ENCODE data around the gene DHX34. TPM values are rescaled to one million over a fixed set of nuclear protein-coding genes. Genes with fewer than 3 reads are reported as not detected.

The DHX34 gene
- total and polyA plus RNA-seq, 9 of the 15 experiments (the other 6 are each of a cell fraction or from before 2014, with no cell fraction given) = 0.36 to 42.0 (median 15.0) TPM

- TF ChIP-seq THRB (CRISPR knock-in tag; conservative IDR thresholded peaks at IDR 0.05) = no peak
- TF ChIP-seq ZNF384 (IDR thresholded peaks at IDR 0.05; ENCODE audit: low read depth, low read length) = peak; percentile 51
- no peak for TF ChIP-seq PHTF2 (CRISPR knock-in tag; IDR thresholded peaks at IDR 0.05)
- peak; percentile 57; the same call in 1 of the 2 replicates for TF ChIP-seq SMAD4 (CRISPR knock-in tag; conservative IDR thresholded peaks at IDR 0.05)
- no peak for TF ChIP-seq PRPF4 (IDR thresholded peaks at IDR 0.05; ENCODE audit: insufficient read depth, low read depth, low read length, poor library complexity, severe bottlenecking)
- TF ChIP-seq SRSF3 (IDR thresholded peaks at IDR 0.05; ENCODE audit: insufficient read depth, low read length) = no peak
- no peak for TF ChIP-seq TEAD2 (tag; IDR thresholded peaks at IDR 0.05)
- TF ChIP-seq ATF1 (CRISPR knock-in tag; IDR thresholded peaks at IDR 0.05) = no peak
- TF ChIP-seq ATF1 (tag; IDR thresholded peaks at IDR 0.05) = peak; percentile 94
- TF ChIP-seq MCM7 (IDR thresholded peaks at IDR 0.05) = no peak
- no peak; the same call in 1 of the 2 replicates for TF ChIP-seq FOXJ2 (tag; IDR thresholded peaks at IDR 0.05)
- no peak for TF ChIP-seq MED1 (CRISPR knock-in tag; IDR thresholded peaks at IDR 0.05; ENCODE audit: borderline replicate concordance)
- no peak for TF ChIP-seq SNAPC5 (CRISPR knock-in tag; IDR thresholded peaks at IDR 0.05)
- no peak for TF ChIP-seq MLX (CRISPR knock-in tag; conservative IDR thresholded peaks at IDR 0.05)
- TF ChIP-seq HLTF (IDR thresholded peaks at IDR 0.05) = no peak
- peak; percentile 85 for TF ChIP-seq USF1 (CRISPR knock-in tag; IDR thresholded peaks at IDR 0.05)
- TF ChIP-seq SMC3 (conservative IDR thresholded peaks at IDR 0.05; ENCODE audit: insufficient read depth, low read depth, low read length) = no peak
- TF ChIP-seq PTBP1 (IDR thresholded peaks at IDR 0.05; ENCODE audit: low read depth, low read length) = no peak
- TF ChIP-seq MITF (IDR thresholded peaks at IDR 0.05) = peak; percentile 80
- TF ChIP-seq HINFP (tag; conservative IDR thresholded peaks at IDR 0.05; ENCODE audit: low read depth) = no peak
- TF ChIP-seq U2AF1 (optimal IDR thresholded peaks at IDR 0.05; ENCODE audit: low read depth, low read length) = no peak
Measured at GRCh38 chr19:47315125-47315821, 33.8 kb upstream of the DHX34 start (continued).
